Ecto neural progenitor cell (in vitro differentiated cells): ENCODE results near the gene HECTD4.
"Not testable (repeated sequence)": the region's sequence is repeated elsewhere in the genome, so short reads cannot be mapped to it uniquely, and the experiment has no call there.

Source experiments
- DNase-seq: peaks from one replicate; pipeline ENCODE4 v3.0.0-alpha.2; 2018; ENCODE audit warnings: low spot score

Gene HECTD4

DNA sequence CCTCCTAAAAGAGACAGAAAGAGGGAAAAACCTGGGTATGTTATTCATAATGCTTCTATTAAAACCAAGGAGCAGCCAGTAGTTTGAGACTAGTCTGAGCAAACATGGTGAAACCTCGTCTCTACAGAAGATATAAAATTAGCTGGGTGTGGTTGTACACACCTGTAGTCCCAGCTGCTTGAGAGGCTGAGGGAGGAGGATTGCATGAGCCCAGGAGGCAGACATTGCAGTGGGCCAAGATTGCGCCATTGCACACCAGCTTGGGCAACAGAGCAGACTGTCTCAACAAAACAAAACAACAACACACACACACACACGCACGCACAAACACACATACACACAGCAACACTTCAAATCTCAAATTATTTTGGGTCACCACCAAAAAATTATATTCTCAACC lies 27.8 kb downstream of the HECTD4 start:
- no peak for DNase-seq

- no peak for DNase-seq
Observed at GRCh38 chr12:112353393-112353792, 28.8 kb downstream of the HECTD4 start.

GRCh38 chr12:112352921-112353320 lies 29.3 kb downstream of the HECTD4 start:
- DNase-seq, result no peak

DNA sequence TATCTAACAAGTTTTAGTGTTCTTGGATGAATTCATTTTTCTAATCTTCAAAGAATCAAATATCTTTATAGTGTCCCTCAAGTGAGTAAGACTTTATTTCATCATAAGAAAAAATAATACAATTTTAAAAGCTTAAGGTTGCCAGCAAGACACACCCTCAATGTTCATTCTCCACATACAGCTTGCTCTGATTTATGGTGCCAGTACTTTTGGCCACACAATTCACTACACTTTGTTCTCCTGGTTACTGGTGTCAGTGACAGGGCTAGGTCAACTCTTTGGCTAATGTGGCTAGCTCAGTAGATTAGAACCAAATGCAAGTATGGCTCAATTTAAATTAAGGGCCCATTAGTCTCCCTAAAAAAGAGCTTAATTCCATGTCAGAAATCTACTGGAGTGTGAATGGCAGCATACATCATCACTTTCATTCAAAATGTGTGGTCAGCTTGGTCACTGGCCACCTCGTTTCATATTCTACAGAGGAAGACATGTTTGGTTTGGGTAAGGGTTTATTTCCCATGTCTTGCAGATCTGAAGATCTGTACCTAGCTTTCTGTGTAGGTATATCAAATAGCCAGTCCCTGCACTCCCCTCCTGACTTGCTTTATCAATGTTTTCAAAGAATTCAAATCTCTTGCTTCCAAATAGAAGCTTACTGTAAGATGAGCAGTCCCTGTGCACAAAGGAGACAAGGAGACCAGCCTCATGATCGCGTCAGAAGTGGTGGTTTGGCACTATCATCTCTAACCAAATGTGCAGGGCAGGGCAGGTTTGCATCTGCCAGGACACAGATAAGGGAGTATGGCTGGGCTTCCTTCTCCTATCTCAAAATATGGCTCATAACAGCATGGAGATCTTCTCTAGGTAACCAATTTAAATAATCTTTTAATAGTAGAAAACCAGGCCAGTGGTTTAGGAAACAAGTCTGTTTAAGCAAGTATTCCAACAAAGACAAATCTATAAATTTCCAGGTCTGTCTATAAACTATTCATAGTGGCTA lies 31.3 kb downstream of the HECTD4 start:
- no peak for DNase-seq

DNA sequence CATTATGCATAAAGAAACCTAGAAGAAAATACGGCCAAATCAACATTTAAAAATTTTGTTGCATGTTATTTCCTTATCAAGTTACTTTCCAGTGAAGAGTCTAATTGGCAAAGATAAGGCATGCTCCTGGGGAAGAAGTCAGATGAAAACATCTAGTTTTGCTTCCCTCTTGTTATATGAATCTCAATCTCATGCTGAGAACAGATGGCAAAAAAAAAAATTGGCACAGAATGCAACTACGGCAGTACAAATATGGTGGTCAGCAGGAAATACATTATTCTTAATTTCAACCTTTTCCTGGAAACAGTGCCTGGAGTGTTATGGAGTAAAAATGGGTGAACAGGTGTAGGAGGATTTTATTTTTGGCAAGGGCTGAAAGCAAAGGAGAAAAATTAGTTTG lies 32.8 kb downstream of the HECTD4 start:
- no peak for DNase-seq

DNA sequence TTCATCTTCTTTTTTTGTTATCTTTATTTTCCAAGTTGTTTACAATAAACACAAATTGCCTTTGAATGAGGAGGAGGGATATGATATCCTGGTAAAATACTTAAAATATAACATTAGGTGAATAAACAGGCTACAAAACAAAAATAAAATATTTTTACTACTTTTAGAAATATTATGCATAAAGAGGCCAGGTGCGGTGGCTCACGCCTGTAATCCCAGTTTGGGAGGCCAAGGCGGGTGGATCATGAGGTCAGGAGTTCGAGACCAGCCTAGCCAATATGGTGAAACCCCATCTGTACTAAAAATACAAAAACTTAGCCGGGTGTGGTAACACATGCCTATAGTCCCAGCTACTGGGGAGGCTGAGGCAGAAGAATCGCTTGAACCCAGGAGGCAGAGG lies 33.3 kb downstream of the HECTD4 start:
- not testable (repeated sequence) for DNase-seq

DNA sequence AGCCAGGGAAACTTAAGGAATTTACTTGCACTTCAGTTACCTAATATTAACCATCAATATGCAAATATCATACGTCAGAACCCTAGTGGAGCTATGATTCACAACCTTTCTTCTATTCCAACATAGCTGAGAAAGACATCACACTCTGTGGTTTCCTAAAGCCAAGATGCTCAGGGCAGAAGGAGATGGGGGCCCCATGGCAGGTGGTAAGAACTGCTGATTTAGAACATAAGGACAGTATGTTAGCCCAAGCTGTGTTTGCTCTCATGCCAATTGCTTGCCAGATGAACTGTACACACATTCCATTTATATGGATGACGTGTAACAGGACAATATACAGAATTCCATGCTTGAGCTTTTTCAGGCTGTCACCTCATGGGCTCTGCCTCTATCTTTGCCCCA lies 34.6 kb downstream of the HECTD4 start:
- no peak for DNase-seq

GRCh38 chr12:112346194-112346593 lies 36.0 kb downstream of the HECTD4 start:
- no peak for DNase-seq

DNA sequence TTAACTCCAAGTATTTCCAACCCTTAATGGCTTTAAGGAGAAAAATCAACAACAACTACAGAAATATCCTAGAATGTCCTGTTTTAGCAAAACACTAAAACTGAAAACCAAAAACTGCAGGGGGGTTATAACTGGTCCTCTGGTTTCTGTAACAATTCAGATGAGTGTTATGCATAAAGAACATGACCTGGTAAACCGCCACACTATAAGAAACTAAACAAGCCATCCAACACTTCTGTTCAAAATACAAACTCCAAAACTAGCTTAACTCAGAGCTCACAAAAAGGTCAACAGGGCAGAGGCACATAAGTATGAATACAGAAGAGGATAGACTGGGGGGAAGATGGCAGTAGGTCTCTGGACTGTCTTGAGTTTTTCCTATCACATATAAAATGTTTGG lies 38.0 kb downstream of the HECTD4 start:
- no peak for DNase-seq

GRCh38 chr12:112342587-112342986 lies 39.6 kb downstream of the HECTD4 start:
- no peak for DNase-seq

DNA sequence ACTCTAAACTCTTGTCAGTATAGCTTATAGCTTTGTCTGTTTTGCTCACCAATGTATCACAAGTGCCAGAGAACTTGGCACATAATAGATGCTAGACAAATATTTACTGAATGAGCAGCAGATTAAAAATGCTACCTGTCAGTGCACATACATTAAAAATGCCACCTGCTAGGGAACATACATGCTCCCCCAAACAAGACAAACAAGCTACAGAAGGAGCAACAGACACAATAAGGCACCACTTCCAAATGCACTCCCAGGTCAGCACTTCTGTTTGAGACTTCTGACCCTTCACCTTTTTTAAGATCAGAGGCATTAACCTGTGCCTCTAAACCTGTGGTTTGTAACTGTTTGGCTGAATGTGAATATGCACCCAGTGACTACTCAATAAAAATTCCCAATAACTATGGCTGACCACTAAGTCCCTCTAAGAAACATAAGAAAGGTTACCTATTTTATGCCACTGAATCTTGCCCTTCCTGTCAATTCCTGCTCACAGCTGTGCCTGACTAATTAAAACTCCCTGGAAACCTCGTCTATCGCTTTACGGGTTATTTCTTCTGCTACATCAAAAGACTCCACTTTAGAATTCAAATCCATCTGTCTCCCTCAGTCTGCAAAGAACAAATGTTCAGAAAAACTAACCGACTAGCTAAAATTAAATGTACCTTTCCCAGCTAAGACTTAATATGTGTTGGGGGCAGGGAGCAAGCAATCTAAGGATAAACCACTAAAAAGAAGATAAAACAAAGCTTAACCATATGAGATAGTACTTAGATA lies 41.0 kb downstream of the HECTD4 start:
- DNase-seq, result no peak

DNA sequence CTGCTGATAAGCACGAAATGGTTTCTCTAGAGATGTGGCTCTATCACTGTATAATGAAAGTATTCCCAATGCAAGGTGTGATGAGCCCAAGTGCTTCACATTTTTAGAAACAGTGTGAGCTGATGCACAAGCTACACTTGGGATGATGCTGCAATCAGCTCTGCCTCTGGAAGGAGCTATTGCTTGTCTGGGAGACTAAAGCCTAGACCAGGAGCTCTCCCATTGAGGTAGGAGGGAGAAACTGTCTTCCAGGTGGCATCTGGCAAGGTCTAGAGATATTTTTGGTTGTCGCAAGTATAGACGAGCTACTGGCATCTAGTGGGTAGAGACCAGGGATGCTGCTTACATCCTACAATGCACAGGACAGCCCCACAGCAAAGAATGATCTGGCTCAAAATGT lies 42.0 kb downstream of the HECTD4 start:
- no peak for DNase-seq

- not testable (repeated sequence) for DNase-seq
Observed at GRCh38 chr12:112334999-112335398, 47.2 kb downstream of the HECTD4 start.

DNA sequence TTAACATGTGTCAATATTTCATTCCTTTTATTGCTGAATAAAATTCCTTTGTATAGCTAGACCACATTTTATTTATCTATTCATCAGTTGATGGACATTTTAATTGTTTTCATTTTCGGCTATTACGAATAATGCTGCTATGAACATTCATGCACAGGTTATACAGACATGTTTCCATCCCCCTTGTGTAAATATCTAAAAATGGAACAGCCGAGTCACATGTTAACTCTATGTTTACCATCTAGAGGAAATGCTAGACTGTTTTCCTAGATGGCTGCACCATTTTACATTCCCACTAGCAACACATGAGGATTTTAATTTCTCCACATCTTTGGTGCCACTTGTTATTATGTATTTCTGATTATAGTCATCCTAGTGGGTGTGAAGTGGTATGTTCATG lies 49.2 kb downstream of the HECTD4 start:
- DNase-seq, result no peak

GRCh38 chr12:112331886-112332285 lies 50.3 kb downstream of the HECTD4 start:
- DNase-seq, result no peak

GRCh38 chr12:112330706-112331105 lies 51.5 kb downstream of the HECTD4 start:
- DNase-seq, result no peak

DNA sequence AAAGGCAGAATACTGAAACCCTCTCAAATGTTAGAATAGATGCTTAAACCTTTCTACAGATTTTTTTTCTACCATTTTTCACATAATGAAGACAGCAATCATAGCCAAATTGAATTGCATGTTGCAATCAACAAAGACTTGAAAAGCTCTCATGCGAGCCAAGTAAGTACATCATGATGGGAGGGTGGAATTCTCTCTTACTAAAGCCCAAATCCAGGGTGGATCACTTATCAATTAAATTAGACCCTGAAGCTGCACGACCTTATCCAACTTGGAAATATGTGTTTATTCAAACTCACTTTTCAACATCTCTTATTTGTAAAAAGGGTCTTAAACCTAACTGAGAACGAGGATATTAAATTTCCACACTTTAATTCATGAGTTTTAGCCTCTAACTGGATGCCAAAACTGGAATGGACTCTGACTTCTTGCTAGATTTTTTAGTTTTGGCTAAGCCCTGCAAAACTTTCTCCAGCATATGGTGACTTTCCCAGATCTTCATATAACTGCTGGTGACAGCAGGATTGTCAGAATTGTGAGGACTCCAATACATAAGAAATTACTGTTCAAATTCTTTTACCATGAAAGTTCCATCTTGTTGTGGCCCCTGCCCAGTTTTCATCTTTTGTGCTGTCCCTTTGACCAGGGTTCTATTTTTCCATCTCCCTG lies 53.6 kb downstream of the HECTD4 start:
- DNase-seq, result no peak

DNA sequence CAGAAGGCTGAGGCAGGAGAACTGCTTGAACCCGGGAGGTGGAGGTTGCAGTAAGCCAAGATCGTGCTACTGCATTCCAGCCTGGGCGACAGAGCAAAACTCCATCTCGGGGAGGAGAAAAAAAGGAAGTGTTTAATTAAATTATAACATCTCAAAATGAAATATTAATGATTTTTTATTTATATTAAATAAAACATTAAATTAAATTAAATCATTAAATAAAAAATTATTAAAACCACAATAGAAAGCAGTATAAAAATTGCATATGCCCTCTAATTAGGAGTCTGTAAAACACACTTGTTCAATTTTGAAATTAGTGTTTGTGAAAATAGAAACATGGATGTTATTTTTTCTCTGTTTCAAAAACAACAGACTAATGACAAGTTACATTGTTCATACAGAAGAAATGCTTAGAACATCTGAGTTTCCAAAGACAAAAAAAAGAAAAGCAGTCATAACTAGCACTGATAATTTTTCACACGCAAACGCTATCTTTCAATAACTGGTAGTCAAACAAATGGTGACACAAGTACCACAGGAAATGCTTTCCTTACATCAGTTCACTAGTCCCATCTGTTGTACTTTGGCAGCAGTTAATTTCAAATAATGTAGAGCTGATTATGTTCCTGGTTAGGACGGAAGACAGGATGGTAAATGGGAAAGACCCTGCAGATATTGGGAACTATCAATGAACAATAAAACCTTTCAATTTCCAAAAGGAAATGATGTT lies 54.9 kb downstream of the HECTD4 start:
- no peak for DNase-seq

GRCh38 chr12:112325622-112326207 lies 56.5 kb downstream of the HECTD4 start:
- no peak for DNase-seq

GRCh38 chr12:112325157-112325556 lies 57.1 kb downstream of the HECTD4 start:
- no peak for DNase-seq

GRCh38 chr12:112322882-112323547 lies 59.2 kb downstream of the HECTD4 start:
- DNase-seq, result no peak
